Gastrocnemius medialis (tissue), 4 donors: ENCODE measurements around the gene WNT3A.

Experiments
- CTCF ChIP-seq, 5 experiments: fragments of 450-650 bp in 3 of 5; fragments of 200-600 bp in 2 of 5; sonication (generic) in 2 of 5; IDR thresholded peaks in 4 of 5; conservative IDR thresholded peaks in 1 of 5; 1 replicate in 4 of 5; 2 replicates in 1 of 5; pipeline ENCODE4 v1.5.1; 2016 to 2019; ENCODE audit warnings: antibody characterized with exemption in 5 of 5, mild to moderate bottlenecking in 3 of 5, moderate library complexity in 3 of 5
- POLR2A ChIP-seq, 2 donors: fragments of 450-650 bp; IDR thresholded peaks; one replicate each; pipeline ENCODE4 v1.6.1; 2017; ENCODE audit warnings: antibody characterized with exemption in 2 of 2, mild to moderate bottlenecking in 2 of 2, moderate library complexity in 2 of 2

- TF ChIP-seq CTCF (IDR thresholded peaks at IDR 0.05 in 4 of 5, conservative IDR thresholded peaks at IDR 0.05 in 1 of 5) (no peak), POLR2A (IDR thresholded peaks at IDR 0.05) (no peak)
Observed at GRCh38 chr1:228073061-228073856, 66.5 kb downstream of the WNT3A start.
